ENCODE data around the gene RIN3.

The RIN3 gene

DNA sequence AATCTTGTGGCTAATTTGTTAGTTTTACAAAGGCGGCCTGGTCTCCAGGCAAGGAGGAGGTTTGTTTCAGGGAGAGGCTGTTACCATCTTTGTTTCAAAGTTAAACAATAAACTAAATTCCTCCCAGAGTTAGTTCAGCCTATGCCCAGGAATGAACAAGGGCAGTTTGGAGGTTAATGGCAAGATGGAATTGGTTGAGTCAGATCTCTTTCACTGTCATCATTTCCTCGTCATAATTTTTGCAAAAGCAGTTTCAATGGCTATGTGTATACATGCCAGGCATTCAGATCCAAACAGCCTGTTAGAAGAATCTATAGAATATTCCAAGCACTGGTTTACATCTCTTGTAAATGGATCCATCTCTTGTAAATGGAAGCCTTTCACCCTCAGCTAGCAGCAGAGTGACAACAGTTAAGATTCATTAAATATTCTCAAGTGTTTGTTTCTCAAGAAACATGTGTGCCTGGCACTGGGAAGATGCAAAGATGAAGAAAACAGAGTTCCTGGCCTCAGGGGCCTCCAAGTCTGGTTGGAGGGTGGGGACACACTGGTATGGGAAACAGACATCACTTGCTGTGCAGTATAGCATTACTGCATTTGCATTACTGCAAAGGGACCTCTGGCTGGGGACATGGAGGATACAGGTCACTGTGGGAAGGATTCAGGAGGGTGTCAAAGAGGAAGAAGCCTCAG is 65.8 kb downstream of the RIN3 start:
- peaks cover 4% of the 10 kb centered on the region for H3K36me3 Mint-ChIP-seq
- H3K27ac Mint-ChIP-seq, result no peak overlapping the region
- H3K9me3 Mint-ChIP-seq, result no peaks in the 10 kb centered on the region
- no peaks in the 10 kb centered on the region for H3K27me3 Mint-ChIP-seq
- no peak overlapping the region for H3K4me3 Mint-ChIP-seq
- peaks cover 78% of the 10 kb centered on the region for H3K4me1 Mint-ChIP-seq

DNA sequence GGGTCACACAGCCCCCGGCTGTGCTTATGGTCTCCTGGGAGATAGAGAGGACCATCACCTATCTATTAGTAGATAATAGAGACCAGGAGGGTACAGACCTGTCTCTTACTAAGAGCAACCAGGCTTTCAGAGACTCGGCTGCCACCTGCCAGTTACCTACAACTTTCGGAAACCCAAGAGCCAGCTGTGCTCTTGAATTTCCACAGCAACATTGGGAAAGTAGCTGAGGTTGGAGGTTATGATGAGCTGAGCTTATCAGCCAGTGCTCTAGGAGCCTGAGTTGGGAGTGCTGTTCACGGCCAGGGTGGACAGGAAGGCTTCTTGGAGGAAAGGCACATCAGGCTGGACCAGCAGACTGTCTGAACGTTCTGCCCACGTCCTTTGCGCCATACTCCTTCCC is 67.6 kb downstream of the RIN3 start:
- no peaks in the 10 kb centered on the region for H3K27me3 Mint-ChIP-seq
- no peak overlapping the region for H3K27ac Mint-ChIP-seq

DNA sequence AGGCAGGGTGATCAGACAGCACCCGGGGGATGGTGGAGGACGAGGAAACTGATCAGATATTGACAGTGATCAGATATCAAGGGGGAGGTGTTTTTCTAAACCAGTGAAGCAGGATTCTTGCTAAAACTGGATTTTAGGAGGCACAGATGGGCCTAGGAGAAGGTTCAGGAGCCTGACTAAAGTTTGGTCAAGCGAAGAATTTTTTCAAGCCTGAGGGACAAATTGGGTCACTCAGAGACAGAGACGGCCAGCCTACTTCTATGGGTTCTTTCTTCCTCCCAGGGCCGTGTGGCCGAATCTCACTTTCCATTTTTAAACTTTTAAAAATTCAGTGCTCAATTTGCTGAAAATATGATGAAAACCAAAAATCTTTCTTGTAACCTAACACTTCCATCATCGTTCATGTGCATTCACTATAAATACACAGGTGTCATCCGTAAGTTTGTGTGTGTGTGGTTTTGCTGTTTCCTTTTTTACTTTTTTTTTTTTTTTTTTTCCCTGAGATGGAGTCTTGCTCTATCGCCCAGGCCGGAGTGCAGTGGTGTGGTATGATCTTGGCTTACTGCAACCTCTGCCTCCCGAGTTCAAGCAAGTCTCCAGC is 68.5 kb downstream of the RIN3 start:
- H3K36me3 Mint-ChIP-seq, result peaks cover 6% of the 10 kb centered on the region
- no peaks in the 10 kb centered on the region for H3K27me3 Mint-ChIP-seq
- peak overlapping the region; percentile 23 for H3K4me3 Mint-ChIP-seq
- peaks cover 6% of the 10 kb centered on the region for H3K9me3 Mint-ChIP-seq
- H3K4me1 Mint-ChIP-seq, result peaks cover 90% of the 10 kb centered on the region
- no peak overlapping the region for H3K27ac Mint-ChIP-seq

More for the DNA sequence above, 67.6 kb downstream of the RIN3 start:
- peaks cover 90% of the 10 kb centered on the region for H3K4me1 Mint-ChIP-seq
- H3K9me3 Mint-ChIP-seq, result no peaks in the 10 kb centered on the region
- H3K4me3 Mint-ChIP-seq, result no peak overlapping the region
- peaks cover 4% of the 10 kb centered on the region for H3K36me3 Mint-ChIP-seq

DNA sequence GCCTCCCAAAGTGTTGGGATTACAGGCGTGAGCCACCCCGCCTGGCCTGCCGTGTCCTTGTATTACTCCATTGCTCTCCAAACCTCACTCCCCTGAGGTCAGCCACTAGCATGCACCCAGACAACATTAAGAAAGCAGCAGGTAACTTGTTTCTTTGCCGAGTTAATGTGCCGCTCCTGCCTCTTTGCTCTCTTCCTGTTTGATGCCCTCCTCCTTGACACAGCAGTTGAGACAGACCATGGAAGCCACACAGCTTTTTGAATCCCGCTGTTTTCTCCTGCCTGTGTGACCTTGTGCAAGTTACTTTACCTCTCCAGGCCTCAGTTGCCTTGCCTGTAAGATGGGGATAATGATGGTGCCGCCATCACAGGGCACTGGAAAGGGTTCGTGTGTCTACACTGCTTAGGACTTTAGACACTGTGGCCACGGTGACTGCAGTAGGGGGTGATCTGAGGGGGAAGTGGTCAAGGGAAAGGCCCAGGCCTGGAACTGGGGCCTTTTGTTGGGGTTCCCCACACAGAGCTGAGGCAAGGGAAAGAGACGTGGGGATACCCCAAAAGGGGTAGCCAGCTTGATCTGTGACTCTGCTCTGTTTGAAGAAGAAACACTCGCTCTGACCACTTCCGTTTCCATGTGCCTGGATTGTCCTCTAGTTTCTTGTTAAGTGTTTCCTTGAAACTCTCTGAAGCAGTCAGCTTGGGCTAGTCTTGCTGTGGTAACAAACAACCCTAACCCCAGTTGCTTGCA is 69.3 kb downstream of the RIN3 start:
- peak overlapping the region; percentile 8 for H3K4me3 Mint-ChIP-seq
- peaks cover 8% of the 10 kb centered on the region for H3K9me3 Mint-ChIP-seq
- no peaks in the 10 kb centered on the region for H3K27me3 Mint-ChIP-seq
- H3K27ac Mint-ChIP-seq, result peak overlapping the region; percentile 69
- H3K4me1 Mint-ChIP-seq, result peaks cover 90% of the 10 kb centered on the region
- peaks cover 6% of the 10 kb centered on the region for H3K36me3 Mint-ChIP-seq

DNA sequence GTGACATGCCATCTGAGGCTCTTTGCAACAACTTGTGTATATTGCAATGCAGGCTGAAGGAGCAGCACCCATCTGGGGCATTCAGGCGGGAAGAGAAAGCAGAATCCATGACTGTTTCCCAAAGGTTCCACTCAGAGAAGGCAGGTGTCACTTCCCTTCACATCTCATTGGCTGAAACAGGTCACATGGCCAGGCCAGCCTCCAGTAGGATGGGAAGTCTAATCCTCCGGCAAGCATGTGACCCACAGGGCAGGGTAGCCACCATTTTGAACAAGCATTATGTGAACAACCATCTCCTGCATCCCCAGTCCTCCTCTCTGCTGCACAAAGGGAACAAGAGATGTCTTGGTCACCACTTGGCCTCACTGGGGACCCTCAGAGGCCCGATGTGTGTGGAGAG is 70.6 kb downstream of the RIN3 start:
- H3K27ac Mint-ChIP-seq, result peak overlapping the region; percentile 10
- H3K9me3 Mint-ChIP-seq, result peaks cover 8% of the 10 kb centered on the region
- H3K27me3 Mint-ChIP-seq, result no peaks in the 10 kb centered on the region
- H3K4me3 Mint-ChIP-seq, result no peak overlapping the region
- H3K4me1 Mint-ChIP-seq, result peaks cover 92% of the 10 kb centered on the region
- H3K36me3 Mint-ChIP-seq, result peaks cover 6% of the 10 kb centered on the region

DNA sequence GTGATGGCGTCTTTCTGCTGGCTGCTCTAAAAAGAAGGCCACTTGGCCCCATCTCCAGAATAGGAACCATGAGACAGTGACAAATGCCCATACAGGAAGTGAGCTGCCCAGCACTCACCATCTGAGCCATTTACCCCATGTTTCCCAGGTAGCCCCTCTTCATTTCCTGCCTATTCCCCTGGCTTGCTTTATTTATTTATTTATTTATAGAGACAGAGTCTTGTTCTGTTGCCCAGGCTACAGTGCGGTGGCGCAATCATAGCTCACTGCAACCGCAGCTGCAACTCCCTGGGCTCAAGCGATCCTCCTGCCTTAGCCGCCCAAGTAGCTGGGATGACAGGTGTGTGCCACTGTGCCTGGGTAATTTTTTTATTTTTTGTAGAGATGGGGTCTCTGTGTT is 71.2 kb downstream of the RIN3 start:
- H3K27ac Mint-ChIP-seq, result no peak overlapping the region
- H3K36me3 Mint-ChIP-seq, result peaks cover 6% of the 10 kb centered on the region
- peaks cover 8% of the 10 kb centered on the region for H3K9me3 Mint-ChIP-seq
- peaks cover 92% of the 10 kb centered on the region for H3K4me1 Mint-ChIP-seq
- H3K4me3 Mint-ChIP-seq, result no peak overlapping the region
- no peaks in the 10 kb centered on the region for H3K27me3 Mint-ChIP-seq

DNA sequence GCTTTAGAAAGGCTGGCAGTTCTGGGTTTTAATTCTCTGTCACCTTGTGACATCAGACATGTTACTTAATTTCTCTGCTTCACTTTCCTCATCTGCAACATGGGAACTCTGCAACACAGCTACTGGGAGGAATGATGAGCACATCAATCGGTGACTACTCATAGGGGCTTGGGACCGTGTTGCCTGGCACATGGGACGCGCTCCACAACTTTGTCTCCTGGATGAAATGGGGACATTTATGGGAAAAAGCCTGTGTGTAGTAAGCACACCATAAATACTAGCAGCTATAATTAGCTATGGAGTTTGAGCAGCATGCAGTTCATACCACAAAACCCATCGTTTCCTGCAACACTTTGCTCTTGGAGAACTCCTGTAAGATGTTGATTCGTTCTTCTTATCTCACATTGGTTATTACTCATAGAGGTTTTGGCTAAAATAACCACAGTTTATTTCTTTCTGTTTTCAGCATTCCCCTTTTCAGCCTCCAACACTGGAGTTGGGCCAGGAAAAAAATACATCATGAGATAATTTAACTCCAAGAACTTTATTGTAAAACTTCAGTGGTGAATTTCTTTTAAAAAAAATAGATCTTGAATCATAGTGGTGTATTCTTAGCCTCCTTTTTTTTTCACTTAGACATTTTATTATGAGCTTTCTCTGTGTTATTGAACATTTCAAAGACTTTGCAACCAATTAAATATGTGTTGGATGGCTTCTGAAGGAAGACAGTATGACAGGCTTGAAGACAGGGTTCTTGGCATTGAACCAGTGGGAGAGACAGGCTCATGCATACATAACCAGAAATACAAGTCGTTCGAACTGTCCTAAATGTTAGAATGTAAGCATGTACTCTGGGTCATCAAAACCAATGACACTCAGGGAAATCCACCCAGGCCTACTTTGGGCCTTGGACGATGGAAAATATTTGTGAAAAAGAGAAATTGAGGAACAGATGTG is 72.7 kb downstream of the RIN3 start:
- Mint-ChIP-seq H3K4me1 (peaks cover 96% of the 10 kb centered on the region), H3K27me3 (no peaks in the 10 kb centered on the region), H3K27ac (peak overlapping the region; percentile 98), H3K36me3 (peaks cover 9% of the 10 kb centered on the region), H3K9me3 (peaks cover 13% of the 10 kb centered on the region), H3K4me3 (peak overlapping the region; percentile 81)

DNA sequence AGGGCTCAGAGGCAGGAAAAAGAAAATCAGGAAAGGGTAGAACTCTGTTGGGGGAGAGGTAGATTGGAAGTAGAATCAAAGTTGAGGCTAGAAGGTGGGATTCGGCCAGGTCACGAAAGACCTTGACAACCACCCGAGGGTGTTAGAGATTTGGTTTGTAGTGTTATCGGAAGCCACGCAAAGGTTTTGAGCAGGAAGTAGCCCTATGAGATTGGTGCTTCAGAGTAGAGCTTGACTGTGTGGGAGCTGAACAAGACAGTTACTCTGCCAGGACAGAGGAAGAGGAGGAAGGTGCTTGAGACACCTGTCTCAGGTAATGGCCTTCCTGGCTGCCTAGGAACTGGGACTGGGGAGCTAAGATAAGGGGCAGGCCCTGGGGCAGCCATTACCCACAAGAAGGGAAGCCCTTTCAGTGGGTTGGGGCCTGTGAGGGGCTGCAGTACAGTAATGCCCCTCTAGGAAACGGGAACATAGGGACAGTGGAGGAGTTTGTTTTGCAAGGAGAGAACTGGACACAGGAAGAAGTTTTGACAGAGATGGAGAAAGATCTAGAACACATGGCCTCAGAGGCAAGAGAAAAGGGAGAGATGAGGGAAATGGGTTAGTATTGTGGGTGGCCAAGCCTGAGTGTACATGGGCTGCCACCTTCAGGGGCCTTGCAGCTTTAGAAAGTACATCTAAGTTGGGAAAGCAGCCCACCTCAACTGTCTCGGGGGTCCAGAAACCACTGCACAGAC is 73.5 kb downstream of the RIN3 start:
- Mint-ChIP-seq H3K9me3 (peaks cover 19% of the 10 kb centered on the region), H3K36me3 (peaks cover 15% of the 10 kb centered on the region), H3K27ac (peak overlapping the region; percentile 98), H3K4me1 (peaks cover 95% of the 10 kb centered on the region), H3K4me3 (peak overlapping the region; percentile 81), H3K27me3 (no peaks in the 10 kb centered on the region)

DNA sequence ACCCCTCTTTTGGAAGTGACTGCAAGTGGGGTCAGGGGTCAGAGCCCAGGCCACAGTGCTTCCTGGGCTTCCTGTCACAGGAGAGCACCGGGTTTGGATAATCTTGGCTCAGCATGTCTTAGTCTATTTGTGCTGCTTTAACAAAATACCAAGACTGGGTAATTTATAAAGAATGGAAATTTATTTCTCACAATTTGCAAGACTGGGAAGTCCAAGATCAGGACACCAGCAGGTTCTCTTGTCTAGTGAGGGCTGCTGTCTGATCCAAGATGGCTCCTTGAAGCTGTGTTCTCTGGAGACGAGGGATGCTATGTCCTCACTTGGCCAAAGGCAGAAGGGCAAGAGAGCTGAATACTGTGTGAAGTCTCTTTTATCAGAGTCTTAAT is 74.1 kb downstream of the RIN3 start:
- H3K4me1 Mint-ChIP-seq, result peaks cover 90% of the 10 kb centered on the region
- no peaks in the 10 kb centered on the region for H3K27me3 Mint-ChIP-seq
- H3K4me3 Mint-ChIP-seq, result peak overlapping the region; percentile 81
- H3K9me3 Mint-ChIP-seq, result peaks cover 19% of the 10 kb centered on the region
- peaks cover 14% of the 10 kb centered on the region for H3K36me3 Mint-ChIP-seq
- H3K27ac Mint-ChIP-seq, result peak overlapping the region; percentile 98

DNA sequence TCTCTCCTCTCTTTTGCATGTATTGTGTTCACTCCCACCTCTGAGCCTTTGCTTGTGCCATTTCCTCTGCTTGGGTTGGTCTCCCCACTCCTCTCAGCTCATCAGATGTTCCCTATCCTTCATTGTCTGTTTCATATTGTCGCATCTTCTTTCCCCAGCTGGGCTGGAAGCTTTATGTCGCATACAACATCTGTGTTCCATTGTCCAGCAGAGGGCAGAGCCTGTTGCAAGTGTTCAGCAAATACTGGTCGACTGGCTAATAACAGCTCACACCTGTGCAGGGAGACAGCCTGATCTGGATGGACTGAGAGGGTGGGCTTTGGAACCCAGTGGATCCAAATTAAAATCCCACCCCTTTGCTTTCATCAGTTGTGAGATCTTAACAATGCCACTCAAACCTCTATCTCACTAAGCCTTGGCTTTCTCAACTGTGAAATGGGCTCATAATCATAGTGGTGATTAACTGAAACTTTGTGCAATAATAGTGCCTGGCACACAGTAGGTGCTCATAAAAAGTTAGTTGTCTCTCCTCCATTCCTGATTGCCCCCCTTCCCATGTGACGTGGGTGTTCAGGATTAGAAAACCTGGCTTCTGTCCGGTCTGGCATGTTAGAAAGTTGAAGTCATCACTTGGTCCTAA is 75.8 kb downstream of the RIN3 start:
- peak overlapping the region; percentile 9 for H3K4me3 Mint-ChIP-seq
- peaks cover 19% of the 10 kb centered on the region for H3K9me3 Mint-ChIP-seq
- H3K36me3 Mint-ChIP-seq, result peaks cover 13% of the 10 kb centered on the region
- H3K27ac Mint-ChIP-seq, result no peak overlapping the region
- H3K27me3 Mint-ChIP-seq, result no peaks in the 10 kb centered on the region
- H3K4me1 Mint-ChIP-seq, result peaks cover 74% of the 10 kb centered on the region

DNA sequence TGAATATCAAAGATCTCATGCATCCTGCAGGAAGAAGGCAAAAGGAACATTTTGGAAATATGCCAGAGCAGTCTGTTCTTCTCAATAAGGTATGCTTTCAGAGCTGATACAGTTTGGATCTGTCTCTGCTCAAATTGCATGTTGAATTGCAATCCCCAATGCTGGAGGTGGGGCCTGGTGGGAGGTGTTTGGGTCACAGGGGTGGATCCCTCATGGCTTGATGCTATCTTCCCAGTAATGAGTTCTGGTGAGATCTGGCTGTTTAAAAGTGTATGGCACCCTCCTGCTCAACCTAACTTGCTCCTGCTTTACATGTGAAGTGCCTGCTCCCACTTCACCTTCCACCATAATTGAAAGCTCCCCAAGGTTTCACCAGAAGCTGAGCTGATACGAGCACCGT is 76.6 kb downstream of the RIN3 start:
- H3K4me3 Mint-ChIP-seq, result no peak overlapping the region
- H3K36me3 Mint-ChIP-seq, result peaks cover 13% of the 10 kb centered on the region
- peaks cover 66% of the 10 kb centered on the region for H3K4me1 Mint-ChIP-seq
- H3K27ac Mint-ChIP-seq, result no peak overlapping the region
- H3K9me3 Mint-ChIP-seq, result peaks cover 19% of the 10 kb centered on the region
- no peaks in the 10 kb centered on the region for H3K27me3 Mint-ChIP-seq

DNA sequence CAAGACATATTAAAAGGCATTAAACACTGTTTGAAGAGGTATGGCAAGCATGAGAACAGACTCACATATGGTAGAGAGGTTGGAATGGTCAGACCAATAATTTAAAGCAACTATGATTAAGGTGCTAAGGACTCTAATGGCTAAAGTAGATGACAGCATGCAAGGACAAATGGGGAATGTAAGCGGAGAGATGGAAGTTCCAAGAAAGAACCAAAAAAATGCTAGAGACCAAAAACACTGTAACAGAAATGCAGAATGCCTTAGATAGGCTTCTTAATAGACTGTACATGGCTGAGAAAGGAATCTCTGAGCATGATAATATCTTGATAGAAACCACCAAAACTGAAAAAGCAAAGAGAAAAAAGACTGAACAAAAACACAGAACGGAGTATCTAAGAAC is 77.4 kb downstream of the RIN3 start:
- peaks cover 13% of the 10 kb centered on the region for H3K36me3 Mint-ChIP-seq
- H3K4me3 Mint-ChIP-seq, result peak overlapping the region; percentile 2

DNA sequence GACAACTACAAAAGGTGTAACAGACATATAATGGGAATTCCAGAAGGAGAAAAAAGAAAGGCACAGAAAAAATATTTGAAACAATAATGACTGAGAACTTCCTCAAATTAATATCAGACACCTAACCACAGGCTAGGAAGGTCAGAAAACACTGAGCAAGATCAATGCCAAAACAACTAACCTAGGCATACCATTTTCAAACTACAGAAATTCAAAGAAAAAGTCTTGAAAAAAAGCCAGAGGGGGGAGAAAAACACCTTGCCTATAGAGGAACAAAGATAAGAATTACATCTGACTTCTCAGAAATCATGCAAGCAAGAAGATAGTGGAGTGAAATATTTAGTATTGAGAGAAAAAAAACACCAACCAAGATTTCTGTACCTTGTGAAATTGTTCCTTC is 77.8 kb downstream of the RIN3 start:
- no peaks in the 10 kb centered on the region for H3K27me3 Mint-ChIP-seq
- peak overlapping the region; percentile 36 for H3K27ac Mint-ChIP-seq
- H3K9me3 Mint-ChIP-seq, result peaks cover 19% of the 10 kb centered on the region
- H3K4me3 Mint-ChIP-seq, result peak overlapping the region; percentile 2
- H3K36me3 Mint-ChIP-seq, result peaks cover 13% of the 10 kb centered on the region
- H3K4me1 Mint-ChIP-seq, result peaks cover 54% of the 10 kb centered on the region

More for the DNA sequence above, 77.4 kb downstream of the RIN3 start:
- H3K4me1 Mint-ChIP-seq, result peaks cover 58% of the 10 kb centered on the region
- H3K27ac Mint-ChIP-seq, result no peak overlapping the region
- no peaks in the 10 kb centered on the region for H3K27me3 Mint-ChIP-seq
- peaks cover 19% of the 10 kb centered on the region for H3K9me3 Mint-ChIP-seq

DNA sequence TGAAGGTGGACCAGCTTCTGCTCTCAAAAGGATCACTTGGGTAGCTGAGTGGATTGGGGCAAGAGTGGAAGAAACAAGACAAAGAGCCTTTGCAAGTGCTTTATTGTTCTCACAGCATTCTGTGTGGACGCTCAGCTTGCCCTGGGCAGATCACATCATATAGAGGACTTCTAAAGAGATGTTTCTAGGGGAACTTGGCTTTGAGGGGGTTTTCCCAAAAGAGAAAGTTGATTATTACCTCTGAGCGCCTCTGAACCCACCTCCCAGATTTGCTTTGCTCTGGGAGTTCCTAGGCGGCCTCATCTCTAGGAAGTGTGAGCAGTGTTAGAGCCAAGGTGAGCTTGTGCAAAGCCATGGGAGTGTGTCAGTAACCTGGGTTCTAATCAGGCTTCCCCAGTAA is 81.7 kb downstream of the RIN3 start:
- Mint-ChIP-seq H3K27ac (peak overlapping the region; percentile 19), H3K9me3 (peaks cover 10% of the 10 kb centered on the region), H3K4me3 (no peak overlapping the region), H3K27me3 (no peaks in the 10 kb centered on the region), H3K36me3 (peaks cover 12% of the 10 kb centered on the region), H3K4me1 (peaks cover 28% of the 10 kb centered on the region)

Data from activated naive CD4-positive, alpha-beta T cell treated with anti-CD3 and anti-CD28 coated beads, Interleukin-2, amount 50 U/mL, for 24 hours (primary cell).